Osteoblast (primary cell): ENCODE data around the gene GLB1L3. TPM values are rescaled to one million over a fixed set of nuclear protein-coding genes. Genes with fewer than 3 reads are reported as not detected.
A peak's percentile ranks its signal among the peaks of the same experiment; 100 is the strongest.

Experiments
- DNase-seq: peaks from one replicate; pipeline ENCODE4 v3.0.0; 2011; ENCODE audit warnings: low spot score, mixed read lengths; ENCODE audit not compliant: insufficient read length; ENCODE audit errors: missing footprints
- H2AFZ ChIP-seq: 2 replicates; pipeline ENCODE4 v1.6.0; 2011; ENCODE audit warnings: mild to moderate bottlenecking, low read length
- H3K27ac ChIP-seq: 2 replicates; pipeline ENCODE4 v1.5.1; 2011; ENCODE audit warnings: mild to moderate bottlenecking, low read depth, low read length, moderate library complexity
- H3K27me3 ChIP-seq: 2 replicates; pipeline ENCODE4 v1.6.0; 2012; ENCODE audit warnings: mild to moderate bottlenecking, control low read depth, inconsistent platforms, low read length, moderate library complexity; ENCODE audit not compliant: insufficient read depth
- H3K36me3 ChIP-seq: 2 replicates; pipeline ENCODE4 v1.5.1; 2011; ENCODE audit warnings: mild to moderate bottlenecking, low read length, control low read depth, moderate library complexity; ENCODE audit not compliant: insufficient read depth
- H3K4me1 ChIP-seq: 2 replicates; pipeline ENCODE4 v1.5.1; 2011; ENCODE audit warnings: mild to moderate bottlenecking, low read length, control low read depth, moderate library complexity; ENCODE audit not compliant: insufficient read depth
- H3K4me2 ChIP-seq: 2 replicates; pipeline ENCODE4 v1.6.0; 2011; ENCODE audit warnings: mild to moderate bottlenecking, low read length; ENCODE audit not compliant: insufficient read depth
- H3K4me3 ChIP-seq: fragments of 200-600 bp; sonication (generic); 3 replicates; pipeline ENCODE4 v1.5.1; 2012; ENCODE audit warnings: mild to moderate bottlenecking, low read length, inconsistent platforms; ENCODE audit not compliant: insufficient read depth
- H3K79me2 ChIP-seq: 2 replicates; pipeline ENCODE4 v1.6.0; 2012; ENCODE audit warnings: mild to moderate bottlenecking, low read length, control low read depth, inconsistent platforms; ENCODE audit not compliant: insufficient read depth
- H3K9me3 ChIP-seq: 2 replicates; pipeline ENCODE4 v1.5.1; 2011; ENCODE audit warnings: low read depth, low read length, control low read depth
- H4K20me1 ChIP-seq: 2 replicates; pipeline ENCODE4 v1.6.0; 2012; ENCODE audit warnings: mild to moderate bottlenecking, low read length, control low read depth; ENCODE audit not compliant: insufficient read depth
- total RNA-seq: library from RNA; depleted of rRNA; stranded (reverse); fragments of >200 nt; gene quantifications from 2 replicates; pipeline ENCODE4 v1.2.3, GENCODE V29; 2012
- TF ChIP-seq, protein P1 (sequence below): IDR thresholded peaks from 2 replicates; pipeline ENCODE4 v1.5.1; 2011; ENCODE audit warnings: mild to moderate bottlenecking, low read depth, low read length, moderate library complexity; ENCODE audit errors: extremely low read depth

Gene GLB1L3
- total RNA-seq, 1 donor = not detected

- Histone ChIP-seq H3K4me3 (no peak overlapping the region), H3K79me2 (no peaks in the 10 kb centered on the region), H3K4me2 (no peak overlapping the region), H3K27me3 (peaks cover 31% of the 10 kb centered on the region), H3K4me1 (no peaks in the 10 kb centered on the region), H3K9me3 (no peaks in the 10 kb centered on the region), H3K36me3 (no peaks in the 10 kb centered on the region), H3K27ac (no peak overlapping the region), H4K20me1 (no peaks in the 10 kb centered on the region), H2AFZ (no peak overlapping the region)
- DNase-seq = no peak
- TF ChIP-seq, protein P1, sequence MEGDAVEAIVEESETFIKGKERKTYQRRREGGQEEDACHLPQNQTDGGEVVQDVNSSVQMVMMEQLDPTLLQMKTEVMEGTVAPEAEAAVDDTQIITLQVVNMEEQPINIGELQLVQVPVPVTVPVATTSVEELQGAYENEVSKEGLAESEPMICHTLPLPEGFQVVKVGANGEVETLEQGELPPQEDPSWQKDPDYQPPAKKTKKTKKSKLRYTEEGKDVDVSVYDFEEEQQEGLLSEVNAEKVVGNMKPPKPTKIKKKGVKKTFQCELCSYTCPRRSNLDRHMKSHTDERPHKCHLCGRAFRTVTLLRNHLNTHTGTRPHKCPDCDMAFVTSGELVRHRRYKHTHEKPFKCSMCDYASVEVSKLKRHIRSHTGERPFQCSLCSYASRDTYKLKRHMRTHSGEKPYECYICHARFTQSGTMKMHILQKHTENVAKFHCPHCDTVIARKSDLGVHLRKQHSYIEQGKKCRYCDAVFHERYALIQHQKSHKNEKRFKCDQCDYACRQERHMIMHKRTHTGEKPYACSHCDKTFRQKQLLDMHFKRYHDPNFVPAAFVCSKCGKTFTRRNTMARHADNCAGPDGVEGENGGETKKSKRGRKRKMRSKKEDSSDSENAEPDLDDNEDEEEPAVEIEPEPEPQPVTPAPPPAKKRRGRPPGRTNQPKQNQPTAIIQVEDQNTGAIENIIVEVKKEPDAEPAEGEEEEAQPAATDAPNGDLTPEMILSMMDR = no peak
These were observed 56.6 kb downstream of the GLB1L3 start for GRCh38 chr11:134332782-134333181.

GRCh38 chr11:134333312-134333711, 57.1 kb downstream of the GLB1L3 start:
- Histone ChIP-seq H3K4me1 (no peaks in the 10 kb centered on the region), H3K4me3 (no peak overlapping the region), H3K4me2 (no peak overlapping the region), H2AFZ (no peak overlapping the region), H3K79me2 (no peaks in the 10 kb centered on the region), H3K36me3 (no peaks in the 10 kb centered on the region), H3K27ac (no peak overlapping the region), H3K9me3 (no peaks in the 10 kb centered on the region), H3K27me3 (peaks cover 31% of the 10 kb centered on the region), H4K20me1 (no peaks in the 10 kb centered on the region)
- peak; percentile 69 for DNase-seq
- TF ChIP-seq, protein P1 = no peak

- H2AFZ ChIP-seq = no peak overlapping the region
- H3K4me3 ChIP-seq = no peak overlapping the region
- no peaks in the 10 kb centered on the region for H3K9me3 ChIP-seq
- no peaks in the 10 kb centered on the region for H3K4me1 ChIP-seq
- H3K27me3 ChIP-seq = peaks cover 31% of the 10 kb centered on the region
- H3K4me2 ChIP-seq = no peak overlapping the region
- H4K20me1 ChIP-seq = no peaks in the 10 kb centered on the region
- TF ChIP-seq, protein P1 = no peak
- no peaks in the 10 kb centered on the region for H3K36me3 ChIP-seq
- H3K79me2 ChIP-seq = no peaks in the 10 kb centered on the region
- no peak overlapping the region for H3K27ac ChIP-seq
- peak; percentile 82 for DNase-seq
These were observed 57.8 kb downstream of the GLB1L3 start for GRCh38 chr11:134333946-134334345.

DNA sequence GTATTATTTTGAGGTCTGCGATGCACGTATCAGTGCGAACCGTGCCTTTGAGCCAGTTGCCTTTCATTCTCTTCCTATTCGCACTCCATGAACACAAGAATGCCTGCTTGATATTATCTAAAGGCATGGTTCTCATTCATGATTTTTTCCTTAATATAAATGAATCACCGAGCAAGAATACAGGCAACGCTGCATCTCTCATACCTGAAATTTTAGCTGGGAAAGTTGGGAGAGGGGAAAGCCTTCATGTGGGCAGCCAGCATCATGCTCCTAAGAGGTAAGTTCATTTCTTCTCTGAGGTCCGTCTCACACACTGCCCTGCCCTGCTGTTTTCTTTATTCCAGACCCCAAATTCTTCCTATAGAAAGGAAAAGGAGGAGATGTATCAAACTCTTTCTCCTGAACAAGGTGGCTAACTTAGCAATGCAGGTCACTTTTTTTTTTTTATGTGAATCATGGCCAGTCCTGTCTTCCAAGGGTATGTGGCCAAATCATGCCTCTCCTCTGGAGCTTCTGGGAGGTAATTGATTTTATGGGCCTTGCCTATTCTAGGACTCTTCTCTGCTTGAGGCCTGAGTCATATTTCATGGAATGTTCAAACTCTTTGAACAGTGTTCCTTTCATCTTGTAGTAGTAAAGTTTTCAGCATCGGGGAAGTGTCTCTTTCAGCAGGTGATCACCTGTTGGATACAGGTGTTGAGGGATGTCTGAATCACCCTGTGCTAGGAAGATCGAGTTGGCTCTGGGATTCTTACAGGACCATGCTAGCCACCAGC, 58.8 kb downstream of the GLB1L3 start:
- TF ChIP-seq, protein P1 = no peak
- Histone ChIP-seq H4K20me1 (no peaks in the 10 kb centered on the region), H3K79me2 (no peaks in the 10 kb centered on the region), H3K27me3 (peaks cover 31% of the 10 kb centered on the region), H3K4me3 (no peak overlapping the region), H3K36me3 (no peaks in the 10 kb centered on the region), H3K27ac (no peak overlapping the region), H3K4me1 (no peaks in the 10 kb centered on the region), H2AFZ (no peak overlapping the region), H3K4me2 (no peak overlapping the region), H3K9me3 (no peaks in the 10 kb centered on the region)
- no peak for DNase-seq
